NT2/D1 (cell line): ENCODE results near the gene PRPF39.

ENCODE experiments used
- SUZ12 ChIP-seq: IDR thresholded peaks from 2 replicates; pipeline ENCODE4 v1.6.1; 2011; ENCODE audit not compliant: insufficient read length, insufficient read depth; ENCODE audit errors: extremely low read depth
- YY1 ChIP-seq: IDR thresholded peaks from 2 replicates; pipeline ENCODE4 v1.6.1; 2011; ENCODE audit not compliant: insufficient read length, insufficient read depth
- ZNF274 ChIP-seq: IDR thresholded peaks from 2 replicates; pipeline ENCODE4 v1.6.1; 2011; ENCODE audit warnings: mild to moderate bottlenecking, low read depth, low read length

GRCh38 chr14:45070215-45070614 is 13.7 kb upstream of the PRPF39 start:
- TF ChIP-seq SUZ12 (no peak), ZNF274 (no peak), YY1 (no peak)
